AG20443 (cell line): ENCODE data around the gene CACHD1.
A peak's percentile ranks its signal among the peaks of the same experiment; 100 is the strongest.

ENCODE experiments used
- DNase-seq: peaks from one replicate; pipeline ENCODE4 v3.0.0; 2012; ENCODE audit warnings: low spot score, mixed read lengths

Gene CACHD1

DNA sequence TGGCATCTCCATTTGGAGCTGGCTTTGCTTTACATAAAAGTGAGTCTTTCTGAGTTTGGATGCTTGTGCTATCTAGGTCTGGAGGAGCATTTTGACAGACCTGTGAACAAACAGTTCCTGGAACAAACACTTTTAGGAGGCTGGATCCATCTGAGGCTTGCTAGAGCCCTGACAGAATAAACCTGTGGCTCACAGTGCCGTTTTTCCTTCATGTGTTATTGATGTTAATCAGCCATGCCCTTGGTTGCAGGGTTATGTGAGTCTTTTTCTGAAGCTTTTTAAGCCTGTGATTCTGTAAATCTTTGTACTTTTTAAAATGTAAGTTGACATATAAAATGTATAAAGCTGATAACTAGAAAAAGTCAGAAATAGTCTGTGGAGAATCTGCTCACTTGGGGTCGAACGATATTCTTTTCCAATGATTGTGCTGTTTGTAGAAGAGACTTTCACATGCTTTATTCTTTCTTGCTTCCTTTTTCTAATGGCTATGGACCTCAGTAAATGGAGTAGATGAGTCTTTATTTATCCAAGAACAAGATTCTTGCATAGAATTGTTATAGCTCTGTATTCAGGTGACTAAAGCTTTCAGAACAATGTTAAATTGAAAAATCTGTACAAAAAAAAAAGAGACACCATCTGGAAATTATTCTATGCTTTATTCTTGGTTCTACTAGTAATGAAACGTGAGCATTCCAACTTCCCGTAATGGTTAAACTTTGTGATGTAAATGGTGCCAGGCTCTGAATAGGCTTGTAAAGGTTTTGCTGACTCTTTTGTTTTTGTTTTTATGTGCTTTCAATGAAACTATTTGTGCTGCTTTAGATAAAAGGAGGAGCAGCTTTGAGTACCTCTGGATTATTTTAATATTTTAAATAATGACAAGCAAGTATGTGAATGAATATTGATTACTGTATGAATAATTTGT lies 53.7 kb downstream of the CACHD1 start:
- DNase-seq: no peak

DNA sequence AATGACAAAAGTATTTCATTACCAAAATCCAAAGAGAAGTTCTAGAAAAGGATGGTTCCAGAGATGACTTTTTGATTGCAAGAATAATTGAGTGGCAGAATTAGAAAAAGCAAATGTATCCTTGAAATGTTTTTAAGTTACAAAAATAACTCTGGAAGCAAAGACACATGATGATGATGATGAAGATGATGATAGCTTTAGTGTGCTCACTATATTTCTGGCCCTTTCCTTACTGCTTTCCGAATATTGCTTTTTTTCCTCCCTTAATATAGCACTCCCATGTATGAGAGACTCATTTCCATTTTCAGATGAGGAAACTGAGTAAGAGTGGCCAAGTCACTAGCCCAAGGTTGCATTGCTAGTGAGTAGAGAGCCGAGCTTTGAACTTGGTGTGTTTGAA lies 54.7 kb downstream of the CACHD1 start:
- no peak for DNase-seq

GRCh38 chr1:64525116-64525686 lies 55.3 kb downstream of the CACHD1 start:
- DNase-seq: no peak

- DNase-seq: no peak
Measured at GRCh38 chr1:64526312-64526711, 56.4 kb downstream of the CACHD1 start.

- DNase-seq: no peak
Measured at GRCh38 chr1:64527165-64527564, 57.2 kb downstream of the CACHD1 start.

- no peak for DNase-seq
Measured at GRCh38 chr1:64527786-64528185, 57.9 kb downstream of the CACHD1 start.

- DNase-seq: no peak
Measured at GRCh38 chr1:64530969-64531692, 61.2 kb downstream of the CACHD1 start.

- no peak for DNase-seq
Measured at GRCh38 chr1:64532646-64533045, 62.7 kb downstream of the CACHD1 start.

DNA sequence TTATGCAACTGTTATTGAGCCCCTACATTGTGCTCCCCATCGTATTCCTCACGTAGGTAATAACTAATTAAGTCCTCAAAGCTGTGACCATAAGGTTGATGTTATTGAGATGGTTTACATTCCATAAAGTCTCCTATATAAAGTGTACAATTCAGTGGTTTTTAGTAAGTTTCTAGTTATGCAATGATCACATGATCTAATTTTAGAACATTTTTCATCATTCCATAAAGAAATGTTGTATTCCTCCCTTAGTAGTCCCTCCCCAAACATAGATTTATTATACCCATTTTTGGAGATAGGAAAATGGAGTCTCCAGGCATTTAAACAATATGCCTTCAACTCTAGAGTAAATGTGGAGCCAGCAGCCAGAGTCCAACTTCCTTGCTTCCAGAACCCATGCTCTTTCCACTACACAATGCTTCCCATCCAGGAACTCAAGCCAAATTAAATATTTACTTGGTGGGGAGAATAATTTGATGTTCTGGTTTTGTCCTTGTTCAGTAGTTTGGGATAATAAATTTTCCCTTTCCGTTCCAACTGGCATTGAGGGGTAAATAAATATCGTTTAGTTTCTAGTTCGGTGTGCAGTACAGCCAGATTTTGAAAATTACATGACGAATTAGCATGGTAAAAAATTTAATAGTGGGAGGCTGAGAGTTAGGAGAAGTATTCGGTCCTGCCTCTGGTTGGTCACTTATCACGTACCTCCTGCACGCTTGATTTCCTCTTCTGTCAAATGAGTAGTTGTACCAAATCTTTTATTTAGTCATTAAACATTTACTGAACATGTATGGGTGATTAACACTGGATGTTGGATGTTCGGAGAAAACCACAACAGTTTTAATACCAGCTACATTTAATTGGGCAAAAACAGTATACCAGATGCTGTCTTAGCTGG lies 66.3 kb downstream of the CACHD1 start:
- no peak for DNase-seq

GRCh38 chr1:64536836-64537490 lies 67.0 kb downstream of the CACHD1 start:
- no peak for DNase-seq

GRCh38 chr1:64537942-64538341 lies 68.0 kb downstream of the CACHD1 start:
- DNase-seq: no peak

DNA sequence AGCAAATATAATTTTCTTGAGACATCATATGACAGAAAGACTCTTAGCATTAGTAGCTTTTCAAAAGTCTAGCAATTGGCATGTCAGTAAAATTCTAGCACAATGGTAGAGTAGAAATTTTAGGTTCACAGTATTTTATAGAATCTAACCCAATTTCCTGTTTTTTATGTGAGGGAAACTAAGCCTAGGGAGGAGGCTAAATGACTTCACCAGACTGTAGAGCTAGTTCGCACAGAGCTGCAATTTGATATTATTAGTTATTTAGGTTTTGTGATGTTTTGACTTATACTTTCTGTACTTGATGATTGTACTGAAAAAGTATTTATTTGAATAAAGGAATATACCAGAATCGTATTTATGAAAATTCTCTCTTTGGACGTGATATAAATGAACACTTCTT lies 68.5 kb downstream of the CACHD1 start:
- DNase-seq: no peak

DNA sequence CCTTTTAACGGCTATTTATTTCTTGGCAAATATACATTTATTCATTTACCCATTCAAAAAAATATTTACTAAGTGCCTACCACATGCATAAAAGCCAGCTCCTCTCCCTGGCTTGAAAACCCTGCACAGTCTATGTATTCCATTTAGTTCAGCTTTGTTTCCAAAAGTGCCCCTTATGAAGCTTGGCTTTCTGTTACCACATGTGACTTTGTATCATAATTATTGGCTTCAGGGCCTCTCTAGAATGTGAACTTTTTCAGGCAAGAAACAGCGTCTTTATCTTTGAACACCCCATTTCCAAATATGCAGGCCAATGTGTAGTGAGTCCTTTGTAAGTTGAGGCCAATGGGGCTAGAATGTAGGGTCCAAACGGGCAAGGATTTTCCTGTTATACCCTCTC lies 69.4 kb downstream of the CACHD1 start:
- no peak for DNase-seq

- no peak for DNase-seq
Measured at GRCh38 chr1:64539781-64540218, 69.9 kb downstream of the CACHD1 start.

DNA sequence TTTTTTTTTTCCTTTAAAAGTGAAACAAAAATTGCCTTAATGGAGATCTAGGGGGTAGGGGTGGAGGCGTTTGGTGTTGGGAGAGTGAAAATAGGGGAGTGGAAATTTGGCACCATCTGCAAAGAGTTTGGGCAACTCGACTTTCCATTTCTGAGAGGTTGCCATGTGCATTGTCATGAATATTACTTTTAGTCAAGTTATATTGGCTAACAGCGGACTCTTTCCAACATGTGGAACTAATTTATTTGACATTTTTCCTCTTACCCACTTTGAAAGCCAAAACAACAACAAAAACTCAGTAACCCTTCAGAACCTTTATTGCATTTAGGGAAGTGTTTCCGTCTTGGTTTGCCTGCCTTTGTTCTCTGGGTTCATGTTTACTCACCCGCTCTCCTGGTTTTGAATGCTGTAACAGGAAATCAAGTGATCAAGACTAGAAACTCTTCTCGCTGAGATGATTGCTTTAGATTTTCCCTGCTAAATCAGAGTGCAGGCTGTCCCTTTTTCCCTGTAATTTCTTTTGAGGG lies 70.4 kb downstream of the CACHD1 start:
- DNase-seq: peak; percentile 49

DNA sequence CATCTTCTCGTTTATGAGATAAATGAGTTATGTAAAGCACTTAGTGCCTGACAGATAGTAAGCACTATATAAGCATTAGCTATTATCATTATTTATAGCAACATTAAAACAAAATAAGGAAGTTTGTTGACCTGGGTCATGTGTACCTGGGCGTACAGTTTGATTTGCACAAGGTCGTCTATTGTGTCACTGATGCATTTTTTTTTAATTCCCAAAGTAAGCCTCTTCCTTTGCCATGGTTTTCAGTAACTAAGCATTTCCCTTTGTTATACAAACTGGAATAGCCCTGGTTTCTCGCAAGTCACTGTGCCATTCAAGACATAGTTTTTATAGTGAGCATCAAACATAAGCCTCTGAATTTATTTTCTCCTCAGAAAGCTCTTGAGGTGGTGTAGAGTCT lies 72.2 kb downstream of the CACHD1 start:
- no peak for DNase-seq

- DNase-seq: no peak
Measured at GRCh38 chr1:64543831-64544230, 73.9 kb downstream of the CACHD1 start.

- DNase-seq: no peak
Measured at GRCh38 chr1:64545118-64545843, 75.4 kb downstream of the CACHD1 start.

- DNase-seq: no peak
Measured at GRCh38 chr1:64546013-64546412, 76.1 kb downstream of the CACHD1 start.

GRCh38 chr1:64549464-64550239 lies 79.7 kb downstream of the CACHD1 start:
- DNase-seq: no peak
